ENCODE data around the gene TSPEAR. TPM values are rescaled to one million over a fixed set of nuclear protein-coding genes. Genes with fewer than 3 reads are reported as not detected.
"Not testable (repeated sequence)": the region's sequence is repeated elsewhere in the genome, so short reads cannot be mapped to it uniquely, and the experiment has no call there.

Gene TSPEAR
- total RNA-seq, 1 experiment from 2014 or later, result 0.32 TPM

GRCh38 chr21:44602463-44602850 lies 108.9 kb downstream of the TSPEAR start:
- no peaks in the 10 kb centered on the region for H3K36me3 ChIP-seq (ENCODE audit: control insufficient read depth, insufficient read depth, low read length)
- no peak for DNase-seq
- H3K27ac Mint-ChIP-seq (ENCODE audit: unreplicated experiment), result no peak overlapping the region
- H3K4me1 Mint-ChIP-seq (ENCODE audit: low read depth, unreplicated experiment), result peaks cover 7% of the 10 kb centered on the region
- H3K36me3 Mint-ChIP-seq (ENCODE audit: insufficient read depth, unreplicated experiment), result no peaks in the 10 kb centered on the region
- TF ChIP-seq CTCF (IDR thresholded peaks at IDR 0.05; ENCODE audit: insufficient read depth in 1 of 2, low read depth in 1 of 2, low read length in 1 of 2, severe bottlenecking in 1 of 2, unreplicated experiment in 1 of 2), result no peak
- POLR2A ChIA-PET, result no interaction called here
- CTCF ChIA-PET, result no interaction called here
- intact Hi-C loops (cut with micrococcal nuclease; ENCODE audit: unreplicated experiment), result no loop called here
- no peaks in the 10 kb centered on the region for H3K4me1 ChIP-seq
- peaks cover 10% of the 10 kb centered on the region for H3K27me3 Mint-ChIP-seq (ENCODE audit: insufficient read depth, unreplicated experiment)
- no peaks in the 10 kb centered on the region for H3K9me3 ChIP-seq
- no peak overlapping the region for H3K4me3 Mint-ChIP-seq (ENCODE audit: unreplicated experiment)
- peaks cover 17% of the 10 kb centered on the region for H3K9me3 Mint-ChIP-seq (ENCODE audit: unreplicated experiment)
- no peaks in the 10 kb centered on the region for H3K27me3 ChIP-seq (replicated peaks; ENCODE audit: control insufficient read depth, insufficient read depth, low read length)
- no TSS peak for BruUV-seq (replicated peaks)
- no peak overlapping the region for H3K4me3 ChIP-seq (ENCODE audit: low read depth, low read length)

GRCh38 chr21:44601596-44602462 lies 109.5 kb downstream of the TSPEAR start:
- H3K27me3 ChIP-seq (replicated peaks; ENCODE audit: control insufficient read depth, insufficient read depth, low read length), result no peaks in the 10 kb centered on the region
- DNase-seq, result no peak
- no peaks in the 10 kb centered on the region for H3K4me1 ChIP-seq
- H3K36me3 Mint-ChIP-seq (ENCODE audit: insufficient read depth, unreplicated experiment), result no peaks in the 10 kb centered on the region
- TF ChIP-seq CTCF (IDR thresholded peaks at IDR 0.05; ENCODE audit: insufficient read depth in 1 of 2, low read depth in 1 of 2, low read length in 1 of 2, severe bottlenecking in 1 of 2, unreplicated experiment in 1 of 2), result no peak
- H3K4me3 Mint-ChIP-seq (ENCODE audit: unreplicated experiment), result no peak overlapping the region
- no peak overlapping the region for H3K4me3 ChIP-seq (ENCODE audit: low read depth, low read length)
- peaks cover 7% of the 10 kb centered on the region for H3K4me1 Mint-ChIP-seq (ENCODE audit: low read depth, unreplicated experiment)
- no peak overlapping the region for H3K27ac Mint-ChIP-seq (ENCODE audit: unreplicated experiment)
- H3K36me3 ChIP-seq (ENCODE audit: control insufficient read depth, insufficient read depth, low read length), result no peaks in the 10 kb centered on the region
- peaks cover 10% of the 10 kb centered on the region for H3K27me3 Mint-ChIP-seq (ENCODE audit: insufficient read depth, unreplicated experiment)
- no peaks in the 10 kb centered on the region for H3K9me3 ChIP-seq
- intact Hi-C loops (cut with micrococcal nuclease; ENCODE audit: unreplicated experiment), result no loop called here
- ChIA-PET CTCF (interaction anchor here (0.7 kb wide), 1 partner anchor 18 kb away, joined by 3 read pairs; no protein-coding TSS in a partner anchor), POLR2A (no interaction called here)
- no TSS peak for BruUV-seq (replicated peaks)
- peaks cover 18% of the 10 kb centered on the region for H3K9me3 Mint-ChIP-seq (ENCODE audit: unreplicated experiment)

- H3K4me1 ChIP-seq; H3K4me3 ChIP-seq (ENCODE audit: low read depth, low read length); DNase-seq; H3K36me3 ChIP-seq (ENCODE audit: control insufficient read depth, insufficient read depth, low read length); H3K27ac Mint-ChIP-seq (ENCODE audit: unreplicated experiment); BruUV-seq (replicated peaks); H3K4me1 Mint-ChIP-seq (ENCODE audit: low read depth, unreplicated experiment); H3K9me3 ChIP-seq; H3K36me3 Mint-ChIP-seq (ENCODE audit: insufficient read depth, unreplicated experiment); POLR2A ChIA-PET; intact Hi-C loops (cut with micrococcal nuclease; ENCODE audit: unreplicated experiment); H3K27me3 ChIP-seq (replicated peaks; ENCODE audit: control insufficient read depth, insufficient read depth, low read length); CTCF ChIA-PET; H3K4me3 Mint-ChIP-seq (ENCODE audit: unreplicated experiment): not testable (repeated sequence)
- H3K9me3 Mint-ChIP-seq (ENCODE audit: unreplicated experiment), result peaks cover 18% of the 10 kb centered on the region
- H3K27me3 Mint-ChIP-seq (ENCODE audit: insufficient read depth, unreplicated experiment), result peaks cover 10% of the 10 kb centered on the region
Measured at GRCh38 chr21:44601091-44601490, 110.3 kb downstream of the TSPEAR start.

- H3K27me3 Mint-ChIP-seq (ENCODE audit: insufficient read depth, unreplicated experiment); CTCF ChIA-PET: not testable (repeated sequence)
Measured at GRCh38 chr21:44600118-44600978, 111.0 kb downstream of the TSPEAR start, which contains the start of gene KRTAP10-7. Gene KRTAP10-7, plus strand, starts transcription at chr21:44600597. Its CDS starts 25 bp downstream, at chr21:44600622.

More at GRCh38 chr21:44600118-44600978, 111.0 kb downstream of the TSPEAR start, which contains the start of gene KRTAP10-7:
- H3K4me1 ChIP-seq; H3K36me3 ChIP-seq (ENCODE audit: control insufficient read depth, insufficient read depth, low read length); H3K4me1 Mint-ChIP-seq (ENCODE audit: low read depth, unreplicated experiment); intact Hi-C loops (cut with micrococcal nuclease; ENCODE audit: unreplicated experiment); H3K36me3 Mint-ChIP-seq (ENCODE audit: insufficient read depth, unreplicated experiment); H3K4me3 ChIP-seq (ENCODE audit: low read depth, low read length); POLR2A ChIA-PET; DNase-seq; H3K27me3 ChIP-seq (replicated peaks; ENCODE audit: control insufficient read depth, insufficient read depth, low read length); H3K9me3 ChIP-seq; BruUV-seq (replicated peaks); H3K4me3 Mint-ChIP-seq (ENCODE audit: unreplicated experiment); H3K27ac Mint-ChIP-seq (ENCODE audit: unreplicated experiment): not testable (repeated sequence)
- peaks cover 18% of the 10 kb centered on the region for H3K9me3 Mint-ChIP-seq (ENCODE audit: unreplicated experiment)

Data from Caco-2 (cell line).